Loucy (cell line): ENCODE measurements around the gene ATP5PO.

Source experiments
- EZH2phosphoT487 ChIP-seq: fragments of 200-600 bp; IDR thresholded peaks from 2 replicates; pipeline ENCODE4 v1.6.1; 2018; ENCODE audit warnings: antibody characterized with exemption, mild to moderate bottlenecking, moderate library complexity, borderline replicate concordance
- TF ChIP-seq, protein P1 (sequence below): fragments of 200-600 bp; sonication (generic); conservative IDR thresholded peaks from 2 replicates; pipeline ENCODE4 v1.5.1; 2014; ENCODE audit warnings: mild to moderate bottlenecking, antibody characterized with exemption, low read length

DNA sequence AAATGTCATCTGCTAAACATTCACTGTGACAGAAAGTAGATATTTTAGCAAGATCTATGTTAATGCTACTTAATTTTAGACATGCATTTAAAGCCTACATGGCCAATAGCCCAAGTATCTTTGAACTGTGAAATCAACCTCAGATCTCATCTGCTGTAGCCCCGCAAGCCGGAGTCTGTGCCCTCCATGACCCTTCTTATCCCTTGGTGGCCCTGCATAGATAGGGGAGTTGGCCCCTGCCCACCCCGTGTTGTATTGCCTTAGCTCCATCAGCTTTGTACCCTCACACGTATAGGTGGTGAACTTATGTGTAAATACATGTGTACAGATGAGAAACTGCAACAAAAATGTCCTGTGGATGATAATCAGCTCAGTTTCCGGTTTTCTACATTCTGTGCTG lies 18.5 kb downstream of the ATP5PO start:
- TF ChIP-seq EZH2phosphoT487, result no peak
- TF ChIP-seq, protein P1, sequence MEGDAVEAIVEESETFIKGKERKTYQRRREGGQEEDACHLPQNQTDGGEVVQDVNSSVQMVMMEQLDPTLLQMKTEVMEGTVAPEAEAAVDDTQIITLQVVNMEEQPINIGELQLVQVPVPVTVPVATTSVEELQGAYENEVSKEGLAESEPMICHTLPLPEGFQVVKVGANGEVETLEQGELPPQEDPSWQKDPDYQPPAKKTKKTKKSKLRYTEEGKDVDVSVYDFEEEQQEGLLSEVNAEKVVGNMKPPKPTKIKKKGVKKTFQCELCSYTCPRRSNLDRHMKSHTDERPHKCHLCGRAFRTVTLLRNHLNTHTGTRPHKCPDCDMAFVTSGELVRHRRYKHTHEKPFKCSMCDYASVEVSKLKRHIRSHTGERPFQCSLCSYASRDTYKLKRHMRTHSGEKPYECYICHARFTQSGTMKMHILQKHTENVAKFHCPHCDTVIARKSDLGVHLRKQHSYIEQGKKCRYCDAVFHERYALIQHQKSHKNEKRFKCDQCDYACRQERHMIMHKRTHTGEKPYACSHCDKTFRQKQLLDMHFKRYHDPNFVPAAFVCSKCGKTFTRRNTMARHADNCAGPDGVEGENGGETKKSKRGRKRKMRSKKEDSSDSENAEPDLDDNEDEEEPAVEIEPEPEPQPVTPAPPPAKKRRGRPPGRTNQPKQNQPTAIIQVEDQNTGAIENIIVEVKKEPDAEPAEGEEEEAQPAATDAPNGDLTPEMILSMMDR, result no peak
